Neural progenitor cell (in vitro differentiated cells): ENCODE results near the gene PAGE4.

Experiments
- EZH2 ChIP-seq: fragments of 200-600 bp; sonication (generic); IDR thresholded peaks from 2 replicates; pipeline ENCODE4 v1.6.1; 2017; ENCODE audit warnings: antibody characterized with exemption, mild to moderate bottlenecking, moderate library complexity
- EZH2phosphoT487 ChIP-seq: fragments of 200-600 bp; sonication (generic); IDR thresholded peaks from 2 replicates; pipeline ENCODE4 v1.6.1; 2017; ENCODE audit warnings: antibody characterized with exemption
- TF ChIP-seq, protein P1 (sequence below): fragments of 200-600 bp; sonication (generic); IDR thresholded peaks from 2 replicates; pipeline ENCODE4 v1.5.1; 2017; ENCODE audit warnings: antibody characterized with exemption, mild to moderate bottlenecking

DNA sequence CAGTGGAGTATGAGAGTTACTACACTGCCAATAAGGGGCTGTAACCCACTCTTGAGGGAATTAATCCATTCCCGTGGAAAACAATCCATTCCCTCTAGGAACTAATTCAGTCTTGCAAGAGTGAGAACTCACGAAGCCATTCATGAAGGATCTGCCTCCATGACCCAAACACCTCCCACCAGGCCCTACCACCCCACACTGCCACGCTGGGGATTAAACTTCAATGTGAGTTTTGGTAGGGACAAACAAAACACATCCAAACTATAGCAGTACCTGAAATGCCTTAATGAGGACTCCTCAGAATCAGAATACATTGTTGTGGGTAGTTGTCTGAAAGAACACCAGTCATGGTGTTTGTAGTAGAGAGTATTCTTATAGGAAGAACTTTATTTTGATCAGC is 19.2 kb downstream of the PAGE4 start:
- TF ChIP-seq, protein P1, sequence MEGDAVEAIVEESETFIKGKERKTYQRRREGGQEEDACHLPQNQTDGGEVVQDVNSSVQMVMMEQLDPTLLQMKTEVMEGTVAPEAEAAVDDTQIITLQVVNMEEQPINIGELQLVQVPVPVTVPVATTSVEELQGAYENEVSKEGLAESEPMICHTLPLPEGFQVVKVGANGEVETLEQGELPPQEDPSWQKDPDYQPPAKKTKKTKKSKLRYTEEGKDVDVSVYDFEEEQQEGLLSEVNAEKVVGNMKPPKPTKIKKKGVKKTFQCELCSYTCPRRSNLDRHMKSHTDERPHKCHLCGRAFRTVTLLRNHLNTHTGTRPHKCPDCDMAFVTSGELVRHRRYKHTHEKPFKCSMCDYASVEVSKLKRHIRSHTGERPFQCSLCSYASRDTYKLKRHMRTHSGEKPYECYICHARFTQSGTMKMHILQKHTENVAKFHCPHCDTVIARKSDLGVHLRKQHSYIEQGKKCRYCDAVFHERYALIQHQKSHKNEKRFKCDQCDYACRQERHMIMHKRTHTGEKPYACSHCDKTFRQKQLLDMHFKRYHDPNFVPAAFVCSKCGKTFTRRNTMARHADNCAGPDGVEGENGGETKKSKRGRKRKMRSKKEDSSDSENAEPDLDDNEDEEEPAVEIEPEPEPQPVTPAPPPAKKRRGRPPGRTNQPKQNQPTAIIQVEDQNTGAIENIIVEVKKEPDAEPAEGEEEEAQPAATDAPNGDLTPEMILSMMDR = no peak
- TF ChIP-seq EZH2phosphoT487 = no peak
- no peak for TF ChIP-seq EZH2
